Transverse colon (tissue), 4 donors: Measurements from ENCODE around the gene CELSR1.

ENCODE experiments used
- POLR2A ChIP-seq: fragments of 450-650 bp; IDR thresholded peaks from one replicate; pipeline ENCODE4 v1.6.1; 2016; ENCODE audit warnings: antibody characterized with exemption, mild to moderate bottlenecking, moderate library complexity
- POLR2AphosphoS5 ChIP-seq, 3 donors: sonication (generic); formaldehyde crosslinking; IDR thresholded peaks; one replicate each; pipeline ENCODE4 v1.6.1; 2016; ENCODE audit warnings: antibody characterized with exemption in 3 of 3
- TF ChIP-seq, protein P1 (sequence below), 5 experiments: fragments of 200-600 bp in 3 of 5; fragments of 450-650 bp in 2 of 5; sonication (generic) in 3 of 5; IDR thresholded peaks; 1 replicate in 2 of 5; 2 replicates in 3 of 5; pipeline ENCODE4 v1.5.1; 2016 to 2017; ENCODE audit warnings: antibody characterized with exemption in 5 of 5, inconsistent platforms in 3 of 5, mild to moderate bottlenecking in 2 of 5, moderate library complexity in 1 of 5

GRCh38 chr22:46450931-46451561 is 86.4 kb downstream of the CELSR1 start:
- TF ChIP-seq, protein P1, sequence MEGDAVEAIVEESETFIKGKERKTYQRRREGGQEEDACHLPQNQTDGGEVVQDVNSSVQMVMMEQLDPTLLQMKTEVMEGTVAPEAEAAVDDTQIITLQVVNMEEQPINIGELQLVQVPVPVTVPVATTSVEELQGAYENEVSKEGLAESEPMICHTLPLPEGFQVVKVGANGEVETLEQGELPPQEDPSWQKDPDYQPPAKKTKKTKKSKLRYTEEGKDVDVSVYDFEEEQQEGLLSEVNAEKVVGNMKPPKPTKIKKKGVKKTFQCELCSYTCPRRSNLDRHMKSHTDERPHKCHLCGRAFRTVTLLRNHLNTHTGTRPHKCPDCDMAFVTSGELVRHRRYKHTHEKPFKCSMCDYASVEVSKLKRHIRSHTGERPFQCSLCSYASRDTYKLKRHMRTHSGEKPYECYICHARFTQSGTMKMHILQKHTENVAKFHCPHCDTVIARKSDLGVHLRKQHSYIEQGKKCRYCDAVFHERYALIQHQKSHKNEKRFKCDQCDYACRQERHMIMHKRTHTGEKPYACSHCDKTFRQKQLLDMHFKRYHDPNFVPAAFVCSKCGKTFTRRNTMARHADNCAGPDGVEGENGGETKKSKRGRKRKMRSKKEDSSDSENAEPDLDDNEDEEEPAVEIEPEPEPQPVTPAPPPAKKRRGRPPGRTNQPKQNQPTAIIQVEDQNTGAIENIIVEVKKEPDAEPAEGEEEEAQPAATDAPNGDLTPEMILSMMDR (IDR thresholded peaks at IDR 0.05): no peak
- TF ChIP-seq POLR2AphosphoS5 (IDR thresholded peaks at IDR 0.05): no peak
- no peak for TF ChIP-seq POLR2A
